Measurements from ENCODE around the gene THOC6. TPM values are rescaled to one million over a fixed set of nuclear protein-coding genes. Genes with fewer than 3 reads are reported as not detected.
A peak's percentile ranks its signal among the peaks of the same experiment; 100 is the strongest.

The THOC6 gene
- total and polyA plus RNA-seq, 4 donors, result 10.8 to 14.8 (median 11.7) TPM

- no peak for TF ChIP-seq CTCF (IDR thresholded peaks at IDR 0.05; ENCODE audit: low read depth, low read length, missing input control)
Observed at GRCh38 chr16:3017344-3017743, 6.5 kb upstream of the THOC6 start (continued).

- Histone ChIP-seq H3K9me3 (ENCODE audit: control insufficient read depth in 4 of 4, low read length in 3 of 4) (no peaks in the 10 kb centered on the region), H3K27ac (ENCODE audit: low read depth in 1 of 2, low read length in 2 of 2) (no peak within 1 kb of the TSS), H3K4me1 (ENCODE audit: control insufficient read depth in 4 of 4, insufficient read depth in 4 of 4, low read length in 3 of 4) (peaks cover 17 to 35% (median 25%) of the 10 kb centered on the region in 4 donors), H3K27me3 (ENCODE audit: control insufficient read depth in 4 of 4, insufficient read depth in 4 of 4, low read length in 3 of 4) (no peaks in the 10 kb centered on the region), H3K4me3 (ENCODE audit: low read depth in 1 of 3, low read length in 3 of 3) (no peak within 1 kb of the TSS), H3K36me3 (ENCODE audit: control insufficient read depth in 4 of 4, insufficient read depth in 3 of 4, low read depth in 1 of 4, low read length in 3 of 4) (no peaks in the 10 kb centered on the region), H3K9ac (ENCODE audit: low read depth in 1 of 2, low read length in 2 of 2) (no peak within 1 kb of the TSS)
- DNase-seq (ENCODE audit: low spot score), result no peak
- 21% methylated on average over 51 of the region's 52 CpGs for WGBS
- no peak for TF ChIP-seq GABPA (IDR thresholded peaks at IDR 0.05 in 1 of 2, conservative IDR thresholded peaks at IDR 0.05 in 1 of 2)
- TF ChIP-seq FOXA1 (IDR thresholded peaks at IDR 0.05), result no peak
- no peak for TF ChIP-seq TAF1 (conservative IDR thresholded peaks at IDR 0.05)
- TF ChIP-seq FOXA2 (IDR thresholded peaks at IDR 0.05), result no peak
- no peak for TF ChIP-seq SP1 (IDR thresholded peaks at IDR 0.05)
Observed at GRCh38 chr16:3017794-3018506, 5.9 kb upstream of the THOC6 start, which contains the start of gene CLDN6. Gene CLDN6, minus strand, starts transcription at chr16:3018183. Its CDS starts 2,162 bp downstream, at chr16:3016021.

- Histone ChIP-seq H3K4me3 (ENCODE audit: low read depth in 1 of 3, low read length in 3 of 3) (peak overlapping the region in 2 of 3 donors; percentile 54 to 68), H3K27ac (ENCODE audit: low read depth in 1 of 2, low read length in 2 of 2) (peak overlapping the region in 1 of 2 donors; percentile 27), H3K9me3 (ENCODE audit: control insufficient read depth in 4 of 4, low read length in 3 of 4) (no peaks in the 10 kb centered on the region), H3K4me1 (ENCODE audit: control insufficient read depth in 4 of 4, insufficient read depth in 4 of 4, low read length in 3 of 4) (peaks cover 12 to 34% (median 26%) of the 10 kb centered on the region in 4 donors), H3K36me3 (ENCODE audit: control insufficient read depth in 4 of 4, insufficient read depth in 3 of 4, low read depth in 1 of 4, low read length in 3 of 4) (no peaks in the 10 kb centered on the region), H3K9ac (ENCODE audit: low read depth in 1 of 2, low read length in 2 of 2) (no peak overlapping the region), H3K27me3 (ENCODE audit: control insufficient read depth in 4 of 4, insufficient read depth in 4 of 4, low read length in 3 of 4) (no peaks in the 10 kb centered on the region)
- TF ChIP-seq MAX (IDR thresholded peaks at IDR 0.05), result no peak
- no peak for TF ChIP-seq CTCF (IDR thresholded peaks at IDR 0.05; ENCODE audit: low read depth, low read length, missing input control)
- TF ChIP-seq HNF4G (IDR thresholded peaks at IDR 0.05), result no peak
- no peak for TF ChIP-seq REST (IDR thresholded peaks at IDR 0.05)
- no peak for TF ChIP-seq JUND (IDR thresholded peaks at IDR 0.05)
- no peak for TF ChIP-seq YY1 (IDR thresholded peaks at IDR 0.05)
- no peak for TF ChIP-seq ZBTB33 (IDR thresholded peaks at IDR 0.05)
- no peak for TF ChIP-seq SP1 (IDR thresholded peaks at IDR 0.05)
- TF ChIP-seq RXRA (IDR thresholded peaks at IDR 0.05), result no peak
- no peak for TF ChIP-seq EGR1 (IDR thresholded peaks at IDR 0.05; ENCODE audit: low read depth in 2 of 2)
- TF ChIP-seq HNF4A (conservative IDR thresholded peaks at IDR 0.05), result no peak
- 31% methylated on average over 40 of the region's 40 CpGs for WGBS
- DNase-seq (ENCODE audit: low spot score), result no peak
Observed at GRCh38 chr16:3019594-3020246, 4.1 kb upstream of the THOC6 start.
